ENCODE measurements around the gene MAP4K4. TPM values are rescaled to one million over a fixed set of nuclear protein-coding genes. Genes with fewer than 3 reads are reported as not detected.

Gene MAP4K4
- total RNA-seq, 4 donors from 2014 or later = 25.7 to 42.3 (median 29.8) TPM

- WGBS, 2 donors = 67% methylated on average over 9 of the region's 9 CpGs
- no peak for DNase-seq (ENCODE audit: low spot score in 2 of 2)
- TF ChIP-seq CTCF (IDR thresholded peaks at IDR 0.05) (no peak), POLR2A (IDR thresholded peaks at IDR 0.05) (no peak)
- no peak overlapping the region for H3K4me3 ChIP-seq (ENCODE audit: low read depth, poor library complexity, severe bottlenecking)
- intact Hi-C loops (cut with DNase I; ENCODE audit: low total_unique reads) = no loop called here
Observed at GRCh38 chr2:101805152-101806088, 107.9 kb downstream of the MAP4K4 start.

GRCh38 chr2:101806123-101806522 is 108.6 kb downstream of the MAP4K4 start:
- WGBS, 2 donors = 58 to 67% methylated on average over 5 of the region's 5 CpGs
- DNase-seq (ENCODE audit: low spot score in 2 of 2) = no peak
- no peak overlapping the region for H3K4me3 ChIP-seq (ENCODE audit: low read depth, poor library complexity, severe bottlenecking)
- TF ChIP-seq CTCF (IDR thresholded peaks at IDR 0.05) = no peak
- TF ChIP-seq POLR2A (IDR thresholded peaks at IDR 0.05) = no peak
- intact Hi-C loops (cut with DNase I; ENCODE audit: low total_unique reads) = no loop called here

- DNase-seq (ENCODE audit: low spot score in 2 of 2) = no peak
- H3K4me3 ChIP-seq (ENCODE audit: low read depth, poor library complexity, severe bottlenecking) = no peak overlapping the region
- 49 to 56% methylated on average over 4 of the region's 4 CpGs for WGBS, 2 donors
- intact Hi-C loops (cut with DNase I; ENCODE audit: low total_unique reads) = no loop called here
- TF ChIP-seq POLR2A (IDR thresholded peaks at IDR 0.05) (no peak), CTCF (IDR thresholded peaks at IDR 0.05) (no peak)
Observed at GRCh38 chr2:101806701-101807100, 109.2 kb downstream of the MAP4K4 start.

- intact Hi-C loops (cut with DNase I; ENCODE audit: low total_unique reads) = no loop called here
- no peak for DNase-seq (ENCODE audit: low spot score in 2 of 2)
Observed at GRCh38 chr2:101807242-101807641, 109.7 kb downstream of the MAP4K4 start.

GRCh38 chr2:101808006-101808562 is 110.6 kb downstream of the MAP4K4 start:
- intact Hi-C loops (cut with DNase I; ENCODE audit: low total_unique reads) = no loop called here
- WGBS, 2 donors = 85 to 88% methylated on average over 6 of the region's 6 CpGs
- TF ChIP-seq CTCF (IDR thresholded peaks at IDR 0.05) (no peak), POLR2A (IDR thresholded peaks at IDR 0.05) (no peak)
- DNase-seq (ENCODE audit: low spot score in 2 of 2) = no peak
- H3K4me3 ChIP-seq (ENCODE audit: low read depth, poor library complexity, severe bottlenecking) = no peak overlapping the region

More at GRCh38 chr2:101807242-101807641, 109.7 kb downstream of the MAP4K4 start:
- TF ChIP-seq CTCF (IDR thresholded peaks at IDR 0.05) (no peak), POLR2A (IDR thresholded peaks at IDR 0.05) (no peak)
- H3K4me3 ChIP-seq (ENCODE audit: low read depth, poor library complexity, severe bottlenecking) = no peak overlapping the region
- WGBS, 2 donors = 94 to 100% methylated on average over 2 of the region's 2 CpGs

Measured in lower leg skin (tissue), 4 donors.